K562 (cell line): ENCODE results near the gene FANCI. TPM values are rescaled to one million over a fixed set of nuclear protein-coding genes. Genes with fewer than 3 reads are reported as not detected.

Experiments
- ATAC-seq: fragments of 200-7000 bp; cut with Tn5 transposase; 3 replicates; pipeline ENCODE4 v1.9.1; 2020; ENCODE audit warnings: moderate library complexity
- BruUV-seq: library from RNA; stranded (reverse); fragments of 400-500 nt; replicated peaks from 2 replicates; lab custom pipeline; 2021; lab: Mats Ljungman, UMichigan
- CTCF ChIA-PET: fragments of 300-600 bp; formaldehyde crosslinking; extraction: SDS; loops from one replicate; lab custom pipeline; 2021; ENCODE audit warnings: low intra/inter-chr PET ratio; lab: Yijun Ruan, JAX
- POLR2A ChIA-PET: fragments of 300-600, 350-650 bp; sonication (Branson Sonifier 250); formaldehyde crosslinking; extraction: SDS; loops from one replicate; lab custom pipeline; 2021; ENCODE audit warnings: antibody characterized with exemption, inconsistent platforms; lab: Yijun Ruan, JAX
- DNase-seq, 4 experiments: peaks; one replicate each; pipeline versions ENCODE4 v3.0.0 to v3.0.0-alpha.2; 2011 to 2018; ENCODE audit warnings: low spot score in 3 of 4, mixed read lengths in 3 of 4; ENCODE audit errors: extremely low read depth in 1 of 4
- FAIRE-seq: peaks from 2 replicates; lab custom pipeline; 2011; peaks lifted over from hg19 to GRCh38; lab: Jason Lieb, UNC
- H2AFZ ChIP-seq: 2 replicates; pipeline ENCODE4 v1.6.0; 2011; ENCODE audit warnings: low read depth, low read length, control low read depth, inconsistent platforms
- H3K27ac ChIP-seq: fragments of 200-600 bp; 3 replicates; pipeline ENCODE4 v1.8.0; 2011; ENCODE audit warnings: low read depth, mild to moderate bottlenecking, control low read depth, inconsistent platforms, low read length, moderate library complexity, mixed read lengths; ENCODE audit errors: extremely low read depth
- H3K27me3 ChIP-seq, 2 experiments: fragments of 300-600 bp in 1 of 2; 2 replicates in 1 of 2; 3 replicates in 1 of 2; pipeline versions ENCODE4 v1.6.0 to v1.8.0; 2011; ENCODE audit warnings: inconsistent platforms in 2 of 2, low read length in 2 of 2, mild to moderate bottlenecking in 1 of 2, mixed read lengths in 1 of 2, moderate library complexity in 1 of 2; ENCODE audit not compliant: control insufficient read depth in 2 of 2, insufficient read depth in 2 of 2
- H3K36me3 ChIP-seq: fragments of 300-600 bp; 3 replicates; pipeline ENCODE4 v1.8.0; 2011; ENCODE audit warnings: mild to moderate bottlenecking, low read length, inconsistent platforms; ENCODE audit not compliant: control insufficient read depth, insufficient read depth
- H3K4me1 ChIP-seq, 2 experiments: fragments of 200-600 bp in 1 of 2; replicated peaks in 1 of 2; 2 replicates in 1 of 2; 3 replicates in 1 of 2; pipeline versions ENCODE4 v1.5.1 to v1.8.0; 2011; ENCODE audit warnings: inconsistent platforms in 2 of 2, low read length in 2 of 2, mild to moderate bottlenecking in 1 of 2, mixed read lengths in 1 of 2, moderate library complexity in 1 of 2; ENCODE audit not compliant: control insufficient read depth in 2 of 2, insufficient read depth in 2 of 2
- H3K4me2 ChIP-seq: 2 replicates; pipeline ENCODE4 v1.6.1; 2011; ENCODE audit warnings: low read length, control low read depth, inconsistent platforms, mixed read lengths; ENCODE audit not compliant: insufficient read depth
- H3K4me3 ChIP-seq: fragments of 200-600 bp; sonication (generic), shearing (Covaris generic); 2 replicates; pipeline ENCODE4 v1.5.1; 2016; ENCODE audit warnings: control low read depth, inconsistent platforms
- H3K79me2 ChIP-seq: fragments of 200-600 bp; 3 replicates; pipeline ENCODE4 v1.8.0; 2011; ENCODE audit warnings: low read length, inconsistent platforms; ENCODE audit not compliant: control insufficient read depth, insufficient read depth
- H3K9ac ChIP-seq, 2 experiments: 2 replicates each; pipeline versions ENCODE4 v1.6.0 to v1.6.1; 2011; ENCODE audit warnings: low read depth in 2 of 2, low read length in 2 of 2, control low read depth in 1 of 2, inconsistent platforms in 1 of 2, mild to moderate bottlenecking in 1 of 2, mixed read lengths in 1 of 2; ENCODE audit not compliant: insufficient read depth in 1 of 2
- H3K9me1 ChIP-seq: one replicate; pipeline ENCODE4 v1.6.0; 2011; ENCODE audit warnings: inconsistent platforms, mild to moderate bottlenecking, low read length, moderate library complexity; ENCODE audit not compliant: control insufficient read depth, insufficient read depth
- H3K9me3 ChIP-seq: replicated peaks from 2 replicates; pipeline ENCODE4 v1.5.1; 2011; ENCODE audit warnings: low read depth, low read length, inconsistent platforms; ENCODE audit not compliant: control insufficient read depth, insufficient read depth
- H4K20me1 ChIP-seq: replicated peaks from 2 replicates; pipeline ENCODE4 v1.6.1; 2011; ENCODE audit warnings: low read length, inconsistent platforms, mixed read lengths; ENCODE audit not compliant: control insufficient read depth, insufficient read depth
- ARHGAP35 ChIP-seq: fragments of 450-650 bp; IDR thresholded peaks from 2 replicates; pipeline ENCODE4 v1.6.1; 2018; ENCODE audit not compliant: partially characterized antibody
- C11orf30 ChIP-seq: fragments of 450-650 bp; IDR thresholded peaks from 2 replicates; pipeline ENCODE4 v1.6.1; 2016; ENCODE audit warnings: low read depth, mild to moderate bottlenecking
- ELF2 ChIP-seq: fragments of 250-450 bp; sonication (Bioruptor Pico); IDR thresholded peaks from 2 replicates; pipeline ENCODE4 v1.5.0; 2021; ENCODE audit warnings: mild to moderate bottlenecking
- MEIS2 ChIP-seq: fragments of 450-650 bp; IDR thresholded peaks from 2 replicates; pipeline ENCODE4 v1.6.1; 2014; ENCODE audit warnings: mild to moderate bottlenecking; ENCODE audit not compliant: partially characterized antibody
- NEUROD1 ChIP-seq: fragments of 150-350 bp; IDR thresholded peaks from 2 replicates; pipeline ENCODE4 v1.6.1; 2014; ENCODE audit warnings: borderline replicate concordance, low read length, low read depth; ENCODE audit not compliant: partially characterized antibody
- RBM34 ChIP-seq: fragments of 200-400 bp; formaldehyde crosslinking; IDR thresholded peaks from 2 replicates; pipeline ENCODE4 v1.6.1; 2018; ENCODE audit warnings: low read length, borderline replicate concordance; ENCODE audit not compliant: insufficient read depth
- TRIM28 ChIP-seq: fragments of 450-650 bp; IDR thresholded peaks from 2 replicates; pipeline ENCODE4 v1.6.1; 2017
- ZNF282 ChIP-seq: sonication (generic); formaldehyde crosslinking; IDR thresholded peaks from 2 replicates; pipeline ENCODE4 v1.8.1; 2023; ENCODE audit warnings: missing genetic modification reagents
- ZNF445 ChIP-seq: fragments of 250-450 bp; sonication (Bioruptor Pico); IDR thresholded peaks from 2 replicates; pipeline ENCODE4 v1.4.0; 2020; ENCODE audit warnings: low read depth, mild to moderate bottlenecking, moderate library complexity
- WGBS: fragments of 100-300 bp; shearing (Covaris generic); methylation state at CpG from one replicate; pipeline ENCODE4 v1.1.6; 2016; ENCODE audit warnings: low coverage, mixed read lengths; ENCODE audit not compliant: insufficient coverage; ENCODE audit errors: missing lambda C conversion rate; 5-methylcytosine and 5-hydroxymethylcytosine counted together
- in situ Hi-C: fragments of 300-500 bp; cut with MboI; formaldehyde crosslinking; loops from 4 replicates; pipeline ENCODE4 v1.15.0; 2018; ENCODE audit warnings: inconsistent platforms, mixed read lengths
- intact Hi-C: fragments of 100-400 bp; cut with micrococcal nuclease; formaldehyde crosslinking; loops from 2 replicates; pipeline ENCODE4 v1.14.2; 2022
- polyA plus RNA-seq, 8 experiments: library from polyadenylated mRNA; depleted of rRNA in 4 of 8; stranded (reverse) in 5 of 8; unstranded in 3 of 8; fragments of >200 nt; fragmentation: Nextera tagmentation in 2 of 8; fragmentation: Illumina TruSeq in 1 of 8; extraction: Ambion mirVana in 2 of 8; extraction: Trizol in 1 of 8; gene quantifications; 2 replicates each; pipeline versions ENCODE4 v1.2.1 to v1.2.3, GENCODE V29; 2011 to 2014; ENCODE audit warnings: inconsistent platforms in 1 of 8, missing spikeins in 1 of 8
- total RNA-seq, 7 experiments: library from RNA; depleted of rRNA in 6 of 7; stranded (reverse); fragments of >200 nt in 6 of 7; fragmentation: Illumina TruSeq in 2 of 7; extraction: Trizol in 2 of 7; gene quantifications; 2 replicates each; pipeline versions ENCODE4 v1.2.1 to v1.2.3, GENCODE V29; 2011 to 2021; ENCODE audit warnings: low replicate concordance in 1 of 7
- TF ChIP-seq, protein P1 (sequence below): fragments of 250-450 bp; sonication (Bioruptor Pico); IDR thresholded peaks from 2 replicates; pipeline ENCODE4 v1.8.0; 2021; ENCODE audit warnings: moderate library complexity, mild to moderate bottlenecking, inconsistent platforms
- TF ChIP-seq, protein P2 (sequence below): fragments of 250-450 bp; sonication (Bioruptor Pico); IDR thresholded peaks from 2 replicates; pipeline ENCODE4 v1.8.0; 2021; ENCODE audit warnings: moderate library complexity, mild to moderate bottlenecking, inconsistent platforms
- TF ChIP-seq, protein P3 (sequence below): sonication (generic); formaldehyde crosslinking; IDR thresholded peaks from 2 replicates; pipeline ENCODE4 v1.5.0; 2020; ENCODE audit warnings: missing genetic modification reagents
- TF ChIP-seq, protein P4 (sequence below): sonication (generic); formaldehyde crosslinking; IDR thresholded peaks from 2 replicates; pipeline ENCODE4 v1.8.0; 2022; ENCODE audit warnings: missing genetic modification reagents, mild to moderate bottlenecking, borderline replicate concordance
- TF ChIP-seq, protein P5 (sequence below): fragments of 250-450 bp; sonication (Bioruptor Pico); IDR thresholded peaks from 2 replicates; pipeline ENCODE4 v1.5.0; 2021; ENCODE audit warnings: mild to moderate bottlenecking, borderline replicate concordance

FANCI gene
- total and polyA plus RNA-seq, 9 of the 15 experiments (the other 6 are each of a cell fraction or from before 2014, with no cell fraction given): 72.1 to 165 (median 131) TPM

DNA sequence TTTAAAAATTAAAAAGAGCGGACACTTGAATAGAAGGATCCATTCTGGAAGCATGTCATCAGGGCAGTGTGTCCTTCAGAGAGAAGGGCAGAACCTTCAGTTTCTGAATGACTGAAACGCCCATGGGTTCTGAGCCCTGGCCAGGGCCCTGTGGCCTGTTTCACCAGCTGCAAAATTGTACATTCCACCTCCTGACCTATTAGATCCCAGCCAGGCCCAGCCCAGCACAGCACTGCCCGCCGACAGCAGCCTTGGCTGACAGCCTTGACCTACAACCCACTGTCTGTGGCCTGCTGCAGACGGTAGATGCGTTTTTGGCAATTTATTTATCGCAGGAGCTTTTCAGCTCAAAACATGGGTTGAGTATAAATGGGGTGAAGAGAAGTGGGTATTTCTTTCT lies 96.8 kb downstream of the FANCI start:
- Histone ChIP-seq H3K79me2 (no peaks in the 10 kb centered on the region), H2AFZ (no peak overlapping the region)

More for the DNA sequence above, 96.8 kb downstream of the FANCI start:
- WGBS: 18% methylated on average over 7 of the region's 7 CpGs
- no peaks in the 10 kb centered on the region for H4K20me1 ChIP-seq
- DNase-seq (no peak), ATAC-seq (peak; percentile 33; the same call in 2 of the 3 replicates), FAIRE-seq (no peak)
- ChIA-PET CTCF (no interaction called here), POLR2A (interaction anchor here (1.2 kb wide), 1 partner anchor 15 kb away, joined by 4 read pairs; no protein-coding TSS in a partner anchor)
- no peak for TF ChIP-seq ZNF282 (CRISPR knock-in tag)
- no peak for TF ChIP-seq TRIM28
- no peak for TF ChIP-seq MEIS2
- TF ChIP-seq ZNF445 (CRISPR knock-in tag): no peak
- TF ChIP-seq, protein P1, sequence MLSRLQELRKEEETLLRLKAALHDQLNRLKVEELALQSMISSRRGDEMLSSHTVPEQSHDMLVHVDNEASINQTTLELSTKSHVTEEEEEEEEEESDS: no peak
- no peak for TF ChIP-seq NEUROD1
- no peak for TF ChIP-seq ELF2 (CRISPR knock-in tag)
- TF ChIP-seq, protein P2, sequence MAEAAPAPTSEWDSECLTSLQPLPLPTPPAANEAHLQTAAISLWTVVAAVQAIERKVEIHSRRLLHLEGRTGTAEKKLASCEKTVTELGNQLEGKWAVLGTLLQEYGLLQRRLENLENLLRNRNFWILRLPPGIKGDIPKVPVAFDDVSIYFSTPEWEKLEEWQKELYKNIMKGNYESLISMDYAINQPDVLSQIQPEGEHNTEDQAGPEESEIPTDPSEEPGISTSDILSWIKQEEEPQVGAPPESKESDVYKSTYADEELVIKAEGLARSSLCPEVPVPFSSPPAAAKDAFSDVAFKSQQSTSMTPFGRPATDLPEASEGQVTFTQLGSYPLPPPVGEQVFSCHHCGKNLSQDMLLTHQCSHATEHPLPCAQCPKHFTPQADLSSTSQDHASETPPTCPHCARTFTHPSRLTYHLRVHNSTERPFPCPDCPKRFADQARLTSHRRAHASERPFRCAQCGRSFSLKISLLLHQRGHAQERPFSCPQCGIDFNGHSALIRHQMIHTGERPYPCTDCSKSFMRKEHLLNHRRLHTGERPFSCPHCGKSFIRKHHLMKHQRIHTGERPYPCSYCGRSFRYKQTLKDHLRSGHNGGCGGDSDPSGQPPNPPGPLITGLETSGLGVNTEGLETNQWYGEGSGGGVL (CRISPR knock-in tag): no peak
- no peak for TF ChIP-seq ARHGAP35
- no peak for TF ChIP-seq RBM34
- TF ChIP-seq, protein P3, sequence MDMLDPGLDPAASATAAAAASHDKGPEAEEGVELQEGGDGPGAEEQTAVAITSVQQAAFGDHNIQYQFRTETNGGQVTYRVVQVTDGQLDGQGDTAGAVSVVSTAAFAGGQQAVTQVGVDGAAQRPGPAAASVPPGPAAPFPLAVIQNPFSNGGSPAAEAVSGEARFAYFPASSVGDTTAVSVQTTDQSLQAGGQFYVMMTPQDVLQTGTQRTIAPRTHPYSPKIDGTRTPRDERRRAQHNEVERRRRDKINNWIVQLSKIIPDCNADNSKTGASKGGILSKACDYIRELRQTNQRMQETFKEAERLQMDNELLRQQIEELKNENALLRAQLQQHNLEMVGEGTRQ (CRISPR knock-in tag): no peak
- TF ChIP-seq, protein P4, sequence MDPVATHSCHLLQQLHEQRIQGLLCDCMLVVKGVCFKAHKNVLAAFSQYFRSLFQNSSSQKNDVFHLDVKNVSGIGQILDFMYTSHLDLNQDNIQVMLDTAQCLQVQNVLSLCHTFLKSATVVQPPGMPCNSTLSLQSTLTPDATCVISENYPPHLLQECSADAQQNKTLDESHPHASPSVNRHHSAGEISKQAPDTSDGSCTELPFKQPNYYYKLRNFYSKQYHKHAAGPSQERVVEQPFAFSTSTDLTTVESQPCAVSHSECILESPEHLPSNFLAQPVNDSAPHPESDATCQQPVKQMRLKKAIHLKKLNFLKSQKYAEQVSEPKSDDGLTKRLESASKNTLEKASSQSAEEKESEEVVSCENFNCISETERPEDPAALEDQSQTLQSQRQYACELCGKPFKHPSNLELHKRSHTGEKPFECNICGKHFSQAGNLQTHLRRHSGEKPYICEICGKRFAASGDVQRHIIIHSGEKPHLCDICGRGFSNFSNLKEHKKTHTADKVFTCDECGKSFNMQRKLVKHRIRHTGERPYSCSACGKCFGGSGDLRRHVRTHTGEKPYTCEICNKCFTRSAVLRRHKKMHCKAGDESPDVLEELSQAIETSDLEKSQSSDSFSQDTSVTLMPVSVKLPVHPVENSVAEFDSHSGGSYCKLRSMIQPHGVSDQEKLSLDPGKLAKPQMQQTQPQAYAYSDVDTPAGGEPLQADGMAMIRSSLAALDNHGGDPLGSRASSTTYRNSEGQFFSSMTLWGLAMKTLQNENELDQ (CRISPR knock-in tag): no peak
- TF ChIP-seq, protein P5, sequence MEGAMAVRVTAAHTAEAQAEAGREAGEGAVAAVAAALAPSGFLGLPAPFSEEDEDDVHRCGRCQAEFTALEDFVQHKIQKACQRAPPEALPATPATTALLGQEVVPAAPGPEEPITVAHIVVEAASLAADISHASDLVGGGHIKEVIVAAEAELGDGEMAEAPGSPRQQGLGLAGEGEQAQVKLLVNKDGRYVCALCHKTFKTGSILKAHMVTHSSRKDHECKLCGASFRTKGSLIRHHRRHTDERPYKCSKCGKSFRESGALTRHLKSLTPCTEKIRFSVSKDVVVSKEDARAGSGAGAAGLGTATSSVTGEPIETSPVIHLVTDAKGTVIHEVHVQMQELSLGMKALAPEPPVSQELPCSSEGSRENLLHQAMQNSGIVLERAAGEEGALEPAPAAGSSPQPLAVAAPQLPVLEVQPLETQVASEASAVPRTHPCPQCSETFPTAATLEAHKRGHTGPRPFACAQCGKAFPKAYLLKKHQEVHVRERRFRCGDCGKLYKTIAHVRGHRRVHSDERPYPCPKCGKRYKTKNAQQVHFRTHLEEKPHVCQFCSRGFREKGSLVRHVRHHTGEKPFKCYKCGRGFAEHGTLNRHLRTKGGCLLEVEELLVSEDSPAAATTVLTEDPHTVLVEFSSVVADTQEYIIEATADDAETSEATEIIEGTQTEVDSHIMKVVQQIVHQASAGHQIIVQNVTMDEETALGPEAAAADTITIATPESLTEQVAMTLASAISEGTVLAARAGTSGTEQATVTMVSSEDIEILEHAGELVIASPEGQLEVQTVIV (CRISPR knock-in tag): no peak
- no peak for TF ChIP-seq C11orf30
- H3K9ac ChIP-seq: no peak overlapping the region
- H3K36me3 ChIP-seq: no peaks in the 10 kb centered on the region
- no peak overlapping the region for H3K4me3 ChIP-seq
- intact Hi-C loops (no loop called here), in situ Hi-C loops (no loop called here)
- peaks cover 0 to 4% of the 10 kb centered on the region in 2 experiments; a peak in 3 of 5 replicates for H3K4me1 ChIP-seq
- no TSS peak for BruUV-seq
- no peaks in the 10 kb centered on the region for H3K9me1 ChIP-seq
- peaks cover 9 to 33% of the 10 kb centered on the region in 2 experiments; a peak in 4 of 5 replicates for H3K27me3 ChIP-seq
- no peak overlapping the region for H3K4me2 ChIP-seq
- no peak overlapping the region for H3K27ac ChIP-seq
- no peaks in the 10 kb centered on the region for H3K9me3 ChIP-seq
